Endothelial cell of umbilical vein (primary cell): ENCODE data around the gene CARMIL1. TPM values are rescaled to one million over a fixed set of nuclear protein-coding genes. Genes with fewer than 3 reads are reported as not detected.

Experiments
- BruUV-seq: library from RNA; stranded (reverse); fragments of 400-500 nt; replicated peaks from 2 replicates; lab custom pipeline; 2021; lab: Mats Ljungman, UMichigan
- CTCF ChIA-PET: fragments of 300-600, 350-600 bp; sonication (Branson Sonifier 250); formaldehyde crosslinking; loops from one replicate; lab custom pipeline; 2021; ENCODE audit warnings: antibody characterized with exemption, inconsistent platforms; lab: Charles Lee
- POLR2A ChIA-PET: fragments of 300-600, 350-600 bp; sonication (Branson Sonifier 250); formaldehyde crosslinking; loops from one replicate; lab custom pipeline; 2021; ENCODE audit warnings: antibody characterized with exemption, inconsistent platforms; lab: Charles Lee
- DNase-seq: peaks from one replicate; pipeline ENCODE4 v3.0.0-alpha.2; 2011; ENCODE audit warnings: low read depth, low spot score
- FAIRE-seq: peaks from 2 replicates; lab custom pipeline; 2011; peaks lifted over from hg19 to GRCh38; lab: Jason Lieb, UNC
- H2AFZ ChIP-seq: 2 replicates; pipeline ENCODE4 v1.6.0; 2012; ENCODE audit warnings: low read depth, low read length, control low read depth, inconsistent platforms
- H3K27ac ChIP-seq: 2 replicates; pipeline ENCODE4 v1.5.1; 2011; ENCODE audit warnings: low read depth, mild to moderate bottlenecking, control low read depth, low read length, moderate library complexity; ENCODE audit not compliant: insufficient read depth
- H3K27me3 ChIP-seq, 2 experiments: 2 replicates each; pipeline versions ENCODE4 v1.6.0 to v1.6.1; 2011; ENCODE audit warnings: low read length in 2 of 2, mixed read lengths in 1 of 2; ENCODE audit not compliant: control insufficient read depth in 2 of 2, insufficient read depth in 2 of 2
- H3K36me3 ChIP-seq, 2 experiments: 2 replicates in 1 of 2; 3 replicates in 1 of 2; pipeline ENCODE4 v1.5.1; 2011; ENCODE audit warnings: low read length in 2 of 2, mild to moderate bottlenecking in 1 of 2, moderate library complexity in 1 of 2; ENCODE audit not compliant: control insufficient read depth in 2 of 2, insufficient read depth in 2 of 2; ENCODE audit errors: extremely low read depth in 1 of 2
- H3K4me1 ChIP-seq: 3 replicates; pipeline ENCODE4 v1.5.1; 2011; ENCODE audit warnings: mild to moderate bottlenecking, low read length; ENCODE audit not compliant: control insufficient read depth, insufficient read depth; ENCODE audit errors: extremely low read depth
- H3K4me2 ChIP-seq: 2 replicates; pipeline ENCODE4 v1.6.1; 2011; ENCODE audit warnings: low read length, control low read depth, mixed read lengths; ENCODE audit not compliant: insufficient read depth
- H3K4me3 ChIP-seq, 3 experiments: fragments of 200-600 bp in 1 of 3; sonication (generic), shearing (Covaris generic) in 1 of 3; replicated peaks in 1 of 3; 2 replicates each; pipeline ENCODE4 v1.5.1; 2011 to 2016; ENCODE audit warnings: control low read depth in 3 of 3, low read length in 3 of 3, mild to moderate bottlenecking in 2 of 3, inconsistent platforms in 1 of 3, low read depth in 1 of 3, moderate library complexity in 1 of 3; ENCODE audit not compliant: insufficient read depth in 1 of 3
- H3K79me2 ChIP-seq: 2 replicates; pipeline ENCODE4 v1.6.0; 2012; ENCODE audit warnings: low read length, inconsistent platforms; ENCODE audit not compliant: control insufficient read depth, insufficient read depth
- H3K9ac ChIP-seq: replicated peaks from 2 replicates; pipeline ENCODE3; 2011; ENCODE audit warnings: low read length, control low read depth; ENCODE audit not compliant: insufficient read depth; ENCODE audit errors: extremely low read depth
- H3K9me1 ChIP-seq: replicated peaks from 3 replicates; pipeline ENCODE4 v1.6.0; 2011; ENCODE audit warnings: mild to moderate bottlenecking, low read length; ENCODE audit not compliant: control insufficient read depth, insufficient read depth; ENCODE audit errors: extremely low read depth
- H3K9me3 ChIP-seq: replicated peaks from 2 replicates; pipeline ENCODE4 v1.5.1; 2012; ENCODE audit warnings: low read length, inconsistent platforms; ENCODE audit not compliant: control insufficient read depth, insufficient read depth
- H4K20me1 ChIP-seq: replicated peaks from 2 replicates; pipeline ENCODE3; 2011; ENCODE audit warnings: mild to moderate bottlenecking, low read length; ENCODE audit not compliant: control insufficient read depth, insufficient read depth; ENCODE audit errors: extremely low read depth
- EZH2 ChIP-seq: IDR thresholded peaks from 2 replicates; pipeline ENCODE4 v1.6.1; 2012; ENCODE audit warnings: borderline replicate concordance, low read depth, mild to moderate bottlenecking, moderate library complexity, low read length, inconsistent platforms; ENCODE audit not compliant: severe bottlenecking
- FOS ChIP-seq: IDR thresholded peaks from 2 replicates; pipeline ENCODE4 v1.6.1; 2011; ENCODE audit warnings: mild to moderate bottlenecking, low read length, moderate library complexity, borderline replicate concordance; ENCODE audit not compliant: insufficient read depth
- GATA2 ChIP-seq: IDR thresholded peaks from 2 replicates; pipeline ENCODE4 v1.7.0; 2011; ENCODE audit warnings: low read depth, mild to moderate bottlenecking, moderate library complexity, mixed read lengths, low read length; ENCODE audit not compliant: insufficient read length, insufficient read depth
- JUN ChIP-seq: IDR thresholded peaks from 2 replicates; pipeline ENCODE4 v1.6.1; 2011; ENCODE audit warnings: borderline replicate concordance, low read depth; ENCODE audit not compliant: insufficient read length, insufficient read depth
- MYC ChIP-seq: IDR thresholded peaks from one replicate; pipeline ENCODE4 v1.6.1; 2011; ENCODE audit warnings: mild to moderate bottlenecking, low read depth, low read length
- POLR2A ChIP-seq: IDR thresholded peaks from 2 replicates; pipeline ENCODE4 v1.6.1; 2012; ENCODE audit warnings: low read depth, mild to moderate bottlenecking, control low read depth, low read length
- POLR2AphosphoS5 ChIP-seq: IDR thresholded peaks from 2 replicates; pipeline ENCODE4 v1.6.1; 2012; ENCODE audit warnings: low read depth, mild to moderate bottlenecking, control low read depth, low read length, moderate library complexity; ENCODE audit not compliant: insufficient read depth
- dilution Hi-C: fragments of 300-500 bp; cut with MboI; formaldehyde crosslinking; loops from one replicate; pipeline ENCODE4 v1.15.0; 2019; ENCODE audit warnings: low sequenced_read_pairs; ENCODE audit not compliant: extremely low pct_ligation_motif_present
- intact Hi-C: fragments of 100-400 bp; cut with micrococcal nuclease; formaldehyde crosslinking; loops from one replicate; pipeline ENCODE4 v1.10.0; 2022
- polyA plus RNA-seq, 4 experiments: library from polyadenylated mRNA; depleted of rRNA in 3 of 4; stranded (reverse) in 3 of 4; unstranded in 1 of 4; fragments of >200 nt; gene quantifications; 2 replicates each; pipeline versions ENCODE4 v1.2.1 to v1.2.3, GENCODE V29; 2011 to 2012; ENCODE audit warnings: missing spikeins in 1 of 4
- total RNA-seq: library from RNA; stranded (reverse); gene quantifications from 2 replicates; pipeline ENCODE4 v1.2.3, GENCODE V29; 2021
- TF ChIP-seq, protein P1 (sequence below): IDR thresholded peaks from 2 replicates; pipeline ENCODE4 v1.6.1; 2011; ENCODE audit not compliant: insufficient read depth, insufficient read length
- TF ChIP-seq, protein P2 (sequence below), 2 donors: IDR thresholded peaks; 1 replicate in 1 of 2; 2 replicates in 1 of 2; pipeline ENCODE4 v1.5.1; 2011; ENCODE audit warnings: low read length in 2 of 2, mild to moderate bottlenecking in 2 of 2, moderate library complexity in 2 of 2, control low read depth in 1 of 2, inconsistent platforms in 1 of 2, low read depth in 1 of 2; ENCODE audit not compliant: insufficient read depth in 1 of 2; ENCODE audit errors: extremely low read depth in 1 of 2

Gene CARMIL1
- total and polyA plus RNA-seq, 2 donors (not counting 3 experiments of a cell fraction or from before 2014, with no cell fraction given) = 1.3 to 8.7 TPM

DNA sequence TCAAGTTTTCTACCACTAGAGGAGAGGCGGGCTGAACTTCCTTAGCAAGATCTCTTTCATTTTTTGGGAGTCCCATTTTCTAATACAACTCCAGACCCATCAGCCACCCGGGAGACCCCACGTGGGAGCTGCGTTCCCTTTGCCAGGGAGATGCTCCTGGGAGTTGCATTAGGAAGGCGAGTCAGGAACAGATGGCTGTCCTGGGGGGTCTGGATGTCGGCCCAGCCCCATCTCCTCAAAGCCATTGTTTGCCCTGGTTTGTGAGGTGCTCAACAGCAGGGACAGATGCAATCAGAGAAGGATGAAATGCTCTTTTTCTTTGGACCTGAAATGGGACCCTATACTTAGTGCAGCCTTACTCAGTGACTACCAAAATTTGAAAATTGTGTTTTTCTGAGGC is 39.4 kb downstream of the CARMIL1 start:
- Histone ChIP-seq H3K4me3 (no peak overlapping the region), H3K27ac (no peak overlapping the region), H3K9me3 (no peaks in the 10 kb centered on the region), H3K4me1 (no peaks in the 10 kb centered on the region), H4K20me1 (no peaks in the 10 kb centered on the region), H3K79me2 (no peaks in the 10 kb centered on the region), H2AFZ (no peak overlapping the region), H3K9ac (no peak overlapping the region), H3K9me1 (no peaks in the 10 kb centered on the region), H3K27me3 (no peaks in the 10 kb centered on the region), H3K4me2 (no peak overlapping the region), H3K36me3 (no peaks in the 10 kb centered on the region)
- no peak for FAIRE-seq
- no TSS peak for BruUV-seq
- no peak for TF ChIP-seq POLR2AphosphoS5
- TF ChIP-seq, protein P1, sequence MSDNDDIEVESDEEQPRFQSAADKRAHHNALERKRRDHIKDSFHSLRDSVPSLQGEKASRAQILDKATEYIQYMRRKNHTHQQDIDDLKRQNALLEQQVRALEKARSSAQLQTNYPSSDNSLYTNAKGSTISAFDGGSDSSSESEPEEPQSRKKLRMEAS = no peak
- no peak for TF ChIP-seq FOS
- no peak for TF ChIP-seq JUN
- dilution Hi-C loops = no loop called here
- intact Hi-C loops = no loop called here
- CTCF ChIA-PET = no interaction called here
- DNase-seq = no peak
- POLR2A ChIA-PET = no interaction called here

DNA sequence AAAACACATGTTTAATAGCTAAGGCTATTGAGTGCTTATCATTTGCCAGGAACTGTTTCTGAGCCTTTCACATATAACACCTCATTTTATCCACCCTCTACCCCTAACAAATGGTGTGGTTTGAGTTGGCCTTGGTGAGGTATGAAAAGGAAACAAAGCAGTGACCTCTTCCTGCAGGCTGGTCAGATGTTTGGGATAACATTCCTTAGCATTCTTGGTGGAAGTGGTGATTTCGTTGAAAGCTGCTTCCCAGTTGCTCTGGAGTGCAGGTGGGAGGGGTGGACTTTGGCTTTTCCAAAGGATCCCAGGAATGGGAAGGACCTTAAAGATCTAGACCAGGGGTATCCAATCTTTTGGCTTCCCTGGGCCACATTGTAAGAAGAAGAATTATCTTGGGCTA is 41.3 kb downstream of the CARMIL1 start:
- Histone ChIP-seq H3K4me3 (no peak overlapping the region), H3K27me3 (no peaks in the 10 kb centered on the region), H4K20me1 (no peaks in the 10 kb centered on the region), H3K4me2 (no peak overlapping the region), H3K79me2 (no peaks in the 10 kb centered on the region), H3K4me1 (no peaks in the 10 kb centered on the region), H3K36me3 (no peaks in the 10 kb centered on the region), H3K9ac (no peak overlapping the region), H3K9me1 (no peaks in the 10 kb centered on the region), H3K27ac (no peak overlapping the region), H3K9me3 (no peaks in the 10 kb centered on the region), H2AFZ (no peak overlapping the region)
- dilution Hi-C loops = no loop called here
- peak; percentile 46 for DNase-seq
- no peak for FAIRE-seq
- TF ChIP-seq JUN (no peak), GATA2 (no peak), MYC (no peak), POLR2AphosphoS5 (no peak), FOS (no peak), POLR2A (no peak), EZH2 (no peak)
- TF ChIP-seq, protein P2, sequence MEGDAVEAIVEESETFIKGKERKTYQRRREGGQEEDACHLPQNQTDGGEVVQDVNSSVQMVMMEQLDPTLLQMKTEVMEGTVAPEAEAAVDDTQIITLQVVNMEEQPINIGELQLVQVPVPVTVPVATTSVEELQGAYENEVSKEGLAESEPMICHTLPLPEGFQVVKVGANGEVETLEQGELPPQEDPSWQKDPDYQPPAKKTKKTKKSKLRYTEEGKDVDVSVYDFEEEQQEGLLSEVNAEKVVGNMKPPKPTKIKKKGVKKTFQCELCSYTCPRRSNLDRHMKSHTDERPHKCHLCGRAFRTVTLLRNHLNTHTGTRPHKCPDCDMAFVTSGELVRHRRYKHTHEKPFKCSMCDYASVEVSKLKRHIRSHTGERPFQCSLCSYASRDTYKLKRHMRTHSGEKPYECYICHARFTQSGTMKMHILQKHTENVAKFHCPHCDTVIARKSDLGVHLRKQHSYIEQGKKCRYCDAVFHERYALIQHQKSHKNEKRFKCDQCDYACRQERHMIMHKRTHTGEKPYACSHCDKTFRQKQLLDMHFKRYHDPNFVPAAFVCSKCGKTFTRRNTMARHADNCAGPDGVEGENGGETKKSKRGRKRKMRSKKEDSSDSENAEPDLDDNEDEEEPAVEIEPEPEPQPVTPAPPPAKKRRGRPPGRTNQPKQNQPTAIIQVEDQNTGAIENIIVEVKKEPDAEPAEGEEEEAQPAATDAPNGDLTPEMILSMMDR (IDR thresholded peaks at IDR 0.05; ENCODE audit: extremely low read depth in 1 of 2, insufficient read depth in 1 of 2, low read depth in 1 of 2, low read length in 2 of 2) = no peak
- TF ChIP-seq, protein P1 = no peak
- ChIA-PET POLR2A (no interaction called here), CTCF (interaction anchor here (0.8 to 1.3 kb wide), 3 partner anchors 41 to 169 kb away, joined by 3 to 5 read pairs (median 3); partner anchors contain the start of gene CARMIL1)
- BruUV-seq = no TSS peak
- intact Hi-C loops = no loop called here
